EL (cell line): ENCODE data around the gene PELI2.
A peak's percentile ranks its signal among the peaks of the same experiment; 100 is the strongest.

Experiments used
- DNase-seq: peaks from one replicate; pipeline ENCODE4 v3.0.0-alpha.2; 2016

Gene PELI2

GRCh38 chr14:56119201-56119981 lies 1.2 kb downstream of the PELI2 start:
- peak; percentile 37 for DNase-seq

GRCh38 chr14:56120091-56120691 lies 2.0 kb downstream of the PELI2 start:
- peak; percentile 1 for DNase-seq

- DNase-seq: no peak
Measured at GRCh38 chr14:56121816-56122215, 3.6 kb downstream of the PELI2 start.

DNA sequence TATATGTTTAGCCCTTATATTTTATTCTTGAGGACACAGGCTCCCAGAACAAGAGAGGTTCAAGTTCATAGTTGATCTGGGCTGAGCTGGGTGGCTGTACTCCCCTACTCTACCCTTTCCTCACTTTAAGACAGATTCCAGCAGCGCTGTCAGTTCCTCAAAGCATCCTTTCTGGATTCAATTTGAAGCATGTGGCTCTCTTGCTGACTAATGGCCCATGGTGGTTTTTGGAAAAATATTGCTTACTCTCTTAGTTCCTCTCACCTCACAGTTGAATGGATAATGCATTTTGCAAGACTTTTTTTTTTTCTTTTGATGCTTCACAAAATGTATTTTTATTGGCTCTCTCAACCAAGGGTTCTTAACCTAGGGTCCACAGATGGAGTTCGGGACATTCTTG lies 4.1 kb downstream of the PELI2 start:
- no peak for DNase-seq

DNA sequence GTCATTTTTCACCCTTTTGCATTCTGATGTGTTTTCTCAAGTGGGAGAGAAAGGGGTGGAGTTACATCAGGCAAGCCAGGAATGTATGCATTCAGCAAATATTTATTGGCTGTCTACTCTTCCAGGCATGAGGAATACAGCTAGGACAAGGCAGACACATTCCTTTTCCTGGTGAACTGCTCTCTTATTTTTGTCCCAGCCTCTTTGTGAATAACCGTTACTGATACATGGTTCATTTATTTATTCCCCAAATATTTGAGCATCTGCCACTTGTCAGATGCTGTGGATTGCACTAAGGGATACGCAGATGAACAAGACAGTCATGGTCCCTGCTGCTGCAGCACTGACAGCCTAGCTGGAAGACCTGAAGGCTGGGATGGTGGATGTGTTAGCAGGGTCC lies 6.1 kb downstream of the PELI2 start:
- DNase-seq: peak; percentile 43

GRCh38 chr14:56125772-56126636 lies 7.8 kb downstream of the PELI2 start:
- DNase-seq: no peak

DNA sequence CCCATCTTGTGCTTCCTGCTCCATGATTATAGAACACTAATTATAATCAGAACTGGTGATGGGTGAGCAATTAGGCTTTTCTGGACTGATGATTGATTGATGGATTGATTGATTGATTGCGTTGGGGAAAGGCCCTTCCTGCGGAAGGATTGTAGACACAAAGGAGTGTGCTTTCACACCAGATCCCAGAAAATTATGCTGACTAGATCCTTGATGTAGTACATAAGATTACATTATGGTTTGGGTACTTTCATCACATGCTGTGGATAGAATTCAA lies 8.4 kb downstream of the PELI2 start:
- no peak for DNase-seq

GRCh38 chr14:56127156-56127555 lies 8.9 kb downstream of the PELI2 start:
- no peak for DNase-seq

DNA sequence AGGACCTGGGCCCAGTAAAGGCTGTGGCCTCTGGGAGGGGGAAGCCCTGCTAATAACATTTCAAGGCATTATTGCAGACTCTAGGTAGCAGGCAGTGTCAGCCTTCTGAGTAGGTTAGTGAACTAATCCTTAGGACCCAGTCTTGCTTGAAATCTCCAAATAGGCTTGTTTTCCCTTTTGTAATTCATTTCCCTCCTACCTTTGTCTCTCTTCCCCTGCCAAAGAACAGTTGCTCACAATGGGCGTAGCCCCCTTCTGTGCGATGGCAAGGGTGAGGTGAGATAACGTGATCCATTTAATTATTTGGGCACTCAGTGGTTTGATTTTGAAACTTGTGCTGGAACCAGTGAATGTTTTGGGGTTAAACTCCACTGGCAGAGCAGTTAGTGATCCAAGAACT lies 10.9 kb downstream of the PELI2 start:
- DNase-seq: no peak

DNA sequence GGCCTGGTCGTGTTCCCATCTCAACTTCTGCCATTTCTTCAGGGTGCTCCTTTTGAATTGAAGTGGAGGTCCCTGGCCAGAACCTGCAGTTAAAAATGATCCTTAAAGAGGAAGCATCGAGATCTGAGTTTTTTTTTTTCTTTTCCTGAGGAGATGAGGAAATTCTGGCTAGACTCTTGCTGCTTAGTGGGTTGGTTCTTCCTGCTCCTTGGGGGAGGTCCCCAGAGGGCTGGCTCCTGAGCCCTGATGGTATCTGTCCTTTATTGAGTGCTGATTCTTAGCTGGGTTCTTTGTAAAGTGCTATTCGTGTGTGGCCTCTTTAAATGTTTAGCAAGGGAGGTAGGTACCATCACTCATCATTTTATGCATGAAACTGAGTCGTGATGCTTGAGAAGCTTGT lies 11.7 kb downstream of the PELI2 start:
- DNase-seq: no peak

GRCh38 chr14:56131004-56131864 lies 13.0 kb downstream of the PELI2 start:
- DNase-seq: no peak

DNA sequence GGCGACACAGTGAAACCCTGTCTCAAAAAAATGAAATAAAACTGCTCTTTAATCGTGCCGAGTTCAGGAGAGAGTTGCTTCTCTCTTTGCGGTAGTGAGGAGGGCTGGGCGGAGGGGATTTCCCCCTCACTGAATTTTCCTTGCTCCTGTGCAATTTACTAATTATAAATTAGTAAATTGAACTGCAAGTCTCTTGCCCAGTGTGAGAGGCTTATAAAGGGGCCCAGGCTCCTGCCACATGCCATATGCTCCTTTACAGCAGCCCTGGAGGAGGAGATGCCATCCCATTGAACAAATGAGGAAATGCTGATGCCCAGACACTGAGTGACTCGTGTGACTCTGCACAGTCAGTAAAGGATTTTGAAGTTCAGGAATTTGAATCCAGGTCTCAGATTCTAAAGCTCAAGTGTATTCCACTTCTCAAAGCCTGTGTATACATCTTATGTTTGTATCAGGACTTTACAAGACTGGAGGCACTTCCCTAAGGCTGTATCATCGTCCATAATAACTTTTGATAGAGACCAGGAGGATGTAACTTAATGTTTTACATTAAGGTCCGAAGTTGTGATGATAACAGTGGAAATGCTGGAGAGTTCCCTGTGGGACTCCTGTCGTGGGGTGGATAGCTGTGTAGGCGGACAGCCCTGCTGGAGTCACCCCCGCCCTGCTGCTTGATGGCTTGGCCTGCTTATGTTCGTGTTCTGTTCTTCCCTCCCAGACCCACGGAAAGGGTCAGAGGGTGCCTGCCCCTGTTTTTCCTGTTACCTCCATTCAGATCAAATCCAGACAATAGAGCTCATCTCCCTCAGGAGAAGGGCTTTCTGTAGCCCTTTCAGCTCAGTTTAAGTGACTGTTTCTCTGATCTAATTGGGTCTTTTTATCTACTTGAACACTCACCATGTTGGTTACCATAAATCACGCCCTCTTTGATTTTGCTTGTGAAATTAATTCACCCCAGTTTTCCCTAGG lies 13.9 kb downstream of the PELI2 start:
- DNase-seq: no peak

- no peak for DNase-seq
Measured at GRCh38 chr14:56133547-56133946, 15.3 kb downstream of the PELI2 start.

- DNase-seq: no peak
Measured at GRCh38 chr14:56135001-56135400, 16.8 kb downstream of the PELI2 start.

- no peak for DNase-seq
Measured at GRCh38 chr14:56135668-56136067, 17.5 kb downstream of the PELI2 start.

- DNase-seq: no peak
Measured at GRCh38 chr14:56136571-56137452, 18.6 kb downstream of the PELI2 start.

GRCh38 chr14:56137453-56137807 lies 19.2 kb downstream of the PELI2 start:
- DNase-seq: no peak

DNA sequence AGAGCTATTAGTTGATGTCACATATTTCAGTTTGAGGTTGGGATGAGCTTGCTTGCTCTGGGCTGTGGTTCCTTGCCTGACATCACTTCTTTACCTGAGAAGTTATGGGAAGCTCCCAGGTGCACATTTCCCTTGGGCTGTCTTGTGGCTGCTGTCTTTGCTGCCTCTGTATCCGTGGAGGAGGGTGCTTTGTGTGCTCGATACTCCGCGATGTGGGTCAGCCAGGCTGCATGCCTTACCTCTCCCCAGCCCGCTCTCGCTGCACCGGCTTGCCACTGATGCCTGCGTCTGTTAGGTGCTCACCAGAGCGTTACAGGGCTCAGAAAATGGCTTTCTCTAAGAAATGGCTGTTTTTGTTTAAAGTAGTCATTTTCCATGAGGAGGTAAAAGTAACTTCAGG lies 19.6 kb downstream of the PELI2 start:
- DNase-seq: no peak

DNA sequence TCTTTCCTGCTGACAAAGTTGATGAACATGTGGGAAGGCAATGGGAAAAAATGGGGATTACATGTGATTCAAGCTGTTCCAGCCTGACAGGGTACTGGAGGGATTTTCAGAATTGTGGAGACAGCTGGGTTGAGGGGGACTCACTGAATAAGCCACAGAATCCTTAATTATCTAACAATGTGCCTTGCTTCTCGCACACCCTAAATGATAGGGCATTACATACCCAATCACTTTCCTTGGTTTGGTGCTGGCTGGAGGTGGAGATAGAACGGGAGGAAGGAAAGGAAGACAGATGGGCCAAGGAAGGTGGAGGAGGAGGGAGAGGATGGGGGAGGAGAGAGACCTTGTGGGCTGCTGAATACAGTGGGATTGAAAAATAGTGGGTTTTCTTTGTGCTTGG lies 20.7 kb downstream of the PELI2 start:
- DNase-seq: no peak

DNA sequence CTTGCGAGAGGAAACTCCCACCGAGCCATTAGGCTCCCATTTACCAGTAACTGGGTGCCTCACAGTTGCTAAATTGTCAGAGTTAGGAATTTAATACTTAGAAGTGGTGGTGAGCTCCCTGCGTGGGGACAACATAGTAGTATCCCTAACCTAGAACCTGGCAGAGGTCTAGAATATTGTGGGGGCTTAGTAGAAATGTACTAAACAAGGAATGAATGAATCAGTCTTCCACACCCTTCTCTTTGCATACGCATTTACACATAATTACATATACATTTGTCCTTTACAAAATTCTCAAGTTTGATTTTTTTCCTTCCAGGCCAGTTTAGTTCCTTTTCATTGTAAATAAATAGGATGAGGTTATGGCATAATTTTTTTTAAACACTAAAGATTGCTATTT lies 24.1 kb downstream of the PELI2 start:
- DNase-seq: no peak

- DNase-seq: no peak
Measured at GRCh38 chr14:56143025-56143424, 24.8 kb downstream of the PELI2 start.
